Fibroblast of upper back skin (primary cell): Measurements from ENCODE around the gene PATE4.
"Not testable (repeated sequence)": the region's sequence is repeated elsewhere in the genome, so short reads cannot be mapped to it uniquely, and the experiment has no call there.

Source experiments
- DNase-seq: peaks from one replicate; pipeline ENCODE4 v3.0.0-alpha.2; 2013

Gene PATE4

GRCh38 chr11:125833016-125833415 lies at the start of gene PATE4:
PATE4 (plus strand) TSS chr11:125833316; CDS start chr11:125833360, 44 bp downstream.
- no peak for DNase-seq

GRCh38 chr11:125784678-125785077 lies 48.4 kb upstream of the PATE4 start:
- no peak for DNase-seq

GRCh38 chr11:125787827-125788226 lies 45.3 kb upstream of the PATE4 start, which contains the start of gene PATE3:
PATE3 (plus strand) TSS chr11:125788127; CDS start chr11:125788152, 25 bp downstream.
- no peak for DNase-seq

- DNase-seq, result no peak
Measured at GRCh38 chr11:125790825-125791224, 42.3 kb upstream of the PATE4 start.

- no peak for DNase-seq
Measured at GRCh38 chr11:125797641-125798040, 35.5 kb upstream of the PATE4 start.

- DNase-seq, result no peak
Measured at GRCh38 chr11:125799808-125800207, 33.3 kb upstream of the PATE4 start.

- DNase-seq, result no peak
Measured at GRCh38 chr11:125802387-125802786, 30.7 kb upstream of the PATE4 start.

- no peak for DNase-seq
Measured at GRCh38 chr11:125807909-125808308, 25.2 kb upstream of the PATE4 start.

- no peak for DNase-seq
Measured at GRCh38 chr11:125835748-125836147, 2.6 kb downstream of the PATE4 start.

- DNase-seq, result no peak
Measured at GRCh38 chr11:125842321-125842948, 9.3 kb downstream of the PATE4 start.

GRCh38 chr11:125846188-125846587 lies 13.1 kb downstream of the PATE4 start:
- no peak for DNase-seq

GRCh38 chr11:125857670-125858069 lies 24.6 kb downstream of the PATE4 start:
- not testable (repeated sequence) for DNase-seq

GRCh38 chr11:125862786-125863185 lies 29.7 kb downstream of the PATE4 start:
- DNase-seq, result not testable (repeated sequence)

- not testable (repeated sequence) for DNase-seq
Measured at GRCh38 chr11:125865354-125865753, 32.2 kb downstream of the PATE4 start.

GRCh38 chr11:125869521-125869920 lies 36.4 kb downstream of the PATE4 start:
- DNase-seq, result no peak

- DNase-seq, result peak; percentile 10
Measured at GRCh38 chr11:125871391-125872137, 38.4 kb downstream of the PATE4 start.

GRCh38 chr11:125872138-125872491 lies 39.0 kb downstream of the PATE4 start:
- no peak for DNase-seq

- no peak for DNase-seq
Measured at GRCh38 chr11:125873881-125874555, 40.9 kb downstream of the PATE4 start.

- DNase-seq, result peak; percentile 66
Measured at GRCh38 chr11:125874556-125875124, 41.5 kb downstream of the PATE4 start.

- no peak for DNase-seq
Measured at GRCh38 chr11:125881291-125881690, 48.2 kb downstream of the PATE4 start.

- DNase-seq, result no peak
Measured at GRCh38 chr11:125883375-125883774, 50.3 kb downstream of the PATE4 start.

- peak; percentile 21 for DNase-seq
Measured at GRCh38 chr11:125886997-125887372, 53.9 kb downstream of the PATE4 start.
